Tibial artery (tissue), 4 donors: ENCODE results near the gene PLTP.
A peak's percentile ranks its signal among the peaks of the same experiment; 100 is the strongest.

Experiments used
- DNase-seq, 2 donors: peaks; one replicate each; pipeline ENCODE4 v3.0.0-alpha.2; 2019
- H3K27ac ChIP-seq, 2 donors: fragments of 200-600 bp; sonication (generic) in 1 of 2; 1 replicate in 1 of 2; 2 replicates in 1 of 2; pipeline ENCODE4 v1.5.1; 2018 to 2019; ENCODE audit warnings: mild to moderate bottlenecking in 1 of 2
- H3K27me3 ChIP-seq, 2 donors: fragments of 200-600 bp; sonication (generic) in 1 of 2; one replicate each; pipeline versions ENCODE4 v1.5.1 to v1.6.0; 2016 to 2019
- H3K36me3 ChIP-seq, 3 donors: fragments of 200-600 bp; sonication (generic) in 2 of 3; one replicate each; pipeline ENCODE4 v1.5.1; 2016 to 2019; ENCODE audit warnings: mild to moderate bottlenecking in 2 of 3
- H3K4me1 ChIP-seq, 4 donors: fragments of 200-600 bp; sonication (generic) in 2 of 4; 1 replicate in 3 of 4; 2 replicates in 1 of 4; pipeline ENCODE4 v1.5.1; 2016 to 2019
- H3K4me3 ChIP-seq, 2 donors: fragments of 200-600 bp; sonication (generic) in 1 of 2; 1 replicate in 1 of 2; 2 replicates in 1 of 2; pipeline ENCODE4 v1.5.1; 2018 to 2019; ENCODE audit warnings: mild to moderate bottlenecking in 2 of 2
- H3K9me3 ChIP-seq, 3 donors: fragments of 200-600 bp; sonication (generic) in 1 of 3; one replicate each; pipeline ENCODE4 v1.5.1; 2016 to 2019
- CTCF ChIP-seq, 2 experiments: fragments of 200-600 bp in 1 of 2; fragments of 450-650 bp in 1 of 2; IDR thresholded peaks; one replicate each; pipeline ENCODE4 v1.5.1; 2017 to 2019; ENCODE audit warnings: antibody characterized with exemption in 2 of 2, mild to moderate bottlenecking in 1 of 2, moderate library complexity in 1 of 2
- intact Hi-C: fragments of 100-400 bp; cut with DNase I; formaldehyde crosslinking; loops from one replicate; pipeline ENCODE4 v1.15.0; 2023; ENCODE audit warnings: low total_unique reads

Gene PLTP

DNA sequence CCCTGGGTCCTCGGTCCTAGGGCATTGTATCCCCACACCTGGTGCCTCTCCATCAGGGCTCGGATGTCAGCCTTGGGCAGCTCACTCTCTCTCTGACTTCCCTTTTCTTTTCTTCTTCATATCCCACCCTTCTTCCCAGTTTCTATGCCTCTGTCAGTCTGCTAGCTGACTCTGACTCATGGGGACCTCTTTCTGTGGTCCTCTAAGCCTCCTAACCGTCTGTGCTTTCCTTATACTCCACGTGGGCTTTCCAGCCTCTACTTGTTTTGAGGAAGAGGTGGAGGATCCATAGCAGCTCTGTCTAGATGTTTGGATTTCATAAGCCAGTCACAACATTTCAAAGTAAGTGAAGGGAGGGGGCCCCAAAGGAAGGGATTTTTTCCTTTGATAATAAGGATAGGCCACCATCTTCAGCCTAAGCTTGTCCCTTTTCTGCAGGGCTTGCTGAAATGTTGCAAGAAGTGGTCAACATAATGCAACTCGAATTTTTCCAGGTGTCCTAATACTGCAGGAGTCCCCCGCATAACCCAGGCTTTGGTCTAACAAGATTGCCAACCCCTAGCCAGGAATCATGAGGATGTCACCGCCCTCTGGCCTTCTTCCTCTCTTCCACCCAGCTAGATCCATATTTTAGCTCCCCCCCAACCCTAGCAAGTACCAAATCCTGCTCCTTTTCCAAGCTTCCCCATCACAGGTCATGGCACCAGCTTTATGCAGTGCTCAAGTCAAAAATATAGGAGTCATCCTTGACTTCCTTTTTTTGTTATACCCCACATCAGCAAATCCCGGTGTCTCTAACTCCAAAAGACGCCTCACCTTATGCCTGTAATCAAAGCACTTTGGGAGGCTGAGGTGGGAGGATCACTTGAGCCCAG lies 8.7 kb upstream of the PLTP start:
- H3K9me3 ChIP-seq, result no peaks in the 10 kb centered on the region
- no peak overlapping the region for H3K4me3 ChIP-seq
- intact Hi-C loops, result no loop called here
- no peak for TF ChIP-seq CTCF (IDR thresholded peaks at IDR 0.05)
- peak overlapping the region in 1 of 2 donors; percentile 32 for H3K27ac ChIP-seq
- H3K27me3 ChIP-seq, result peaks cover 0 to 12% of the 10 kb centered on the region in 2 donors
- peaks cover 0 to 45% (median 14%) of the 10 kb centered on the region in 4 donors for H3K4me1 ChIP-seq
- H3K36me3 ChIP-seq, result no peaks in the 10 kb centered on the region
- no peak for DNase-seq

DNA sequence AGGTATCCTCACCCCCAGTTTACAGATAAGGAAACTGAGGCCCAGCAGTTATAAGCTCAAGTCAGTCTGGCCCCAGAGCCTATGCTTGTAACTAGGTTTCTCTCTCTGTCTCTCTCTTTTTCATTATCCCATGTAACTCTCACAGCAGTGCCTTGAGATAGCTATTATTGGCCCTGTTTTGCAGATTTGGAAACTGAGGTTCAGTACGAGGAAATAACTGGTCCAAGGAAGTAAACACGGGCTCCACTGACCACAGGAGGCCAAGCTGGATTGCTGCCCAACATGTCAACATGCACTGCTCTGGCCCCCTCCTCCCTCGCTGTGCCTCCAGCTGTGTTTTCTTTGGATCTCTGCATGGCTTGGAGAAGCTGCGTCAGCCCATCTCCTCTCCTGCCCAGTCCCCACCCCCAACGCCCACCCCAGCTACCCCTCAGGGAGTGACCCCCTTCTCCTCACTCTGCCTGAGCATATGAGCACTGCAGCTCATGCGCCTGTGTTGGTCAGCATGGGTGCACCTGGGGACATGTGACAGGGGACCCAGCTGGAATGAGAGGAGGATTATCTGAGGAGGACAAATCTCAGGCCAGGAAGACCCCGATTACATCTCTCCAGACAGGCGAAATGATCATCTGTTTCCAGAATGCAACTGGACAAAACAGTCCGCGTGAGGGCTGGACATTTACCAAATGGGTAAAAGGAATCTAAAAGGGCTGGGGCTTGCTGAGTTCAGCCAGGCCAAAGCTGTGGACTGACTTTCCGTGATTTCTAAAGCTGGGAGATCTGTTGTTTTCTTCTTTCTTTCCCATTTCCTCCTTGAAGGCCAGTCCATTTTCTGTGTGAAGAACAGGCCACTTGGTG lies 7.8 kb upstream of the PLTP start:
- Histone ChIP-seq H3K4me1 (peaks cover 0 to 40% (median 13%) of the 10 kb centered on the region in 4 donors), H3K9me3 (no peaks in the 10 kb centered on the region), H3K4me3 (no peak overlapping the region), H3K27ac (peak overlapping the region in 1 of 2 donors; percentile 32), H3K27me3 (peaks cover 0 to 12% of the 10 kb centered on the region in 2 donors), H3K36me3 (no peaks in the 10 kb centered on the region)
- no peak for TF ChIP-seq CTCF (IDR thresholded peaks at IDR 0.05)
- peak; percentile 85 for DNase-seq
- intact Hi-C loops, result no loop called here

DNA sequence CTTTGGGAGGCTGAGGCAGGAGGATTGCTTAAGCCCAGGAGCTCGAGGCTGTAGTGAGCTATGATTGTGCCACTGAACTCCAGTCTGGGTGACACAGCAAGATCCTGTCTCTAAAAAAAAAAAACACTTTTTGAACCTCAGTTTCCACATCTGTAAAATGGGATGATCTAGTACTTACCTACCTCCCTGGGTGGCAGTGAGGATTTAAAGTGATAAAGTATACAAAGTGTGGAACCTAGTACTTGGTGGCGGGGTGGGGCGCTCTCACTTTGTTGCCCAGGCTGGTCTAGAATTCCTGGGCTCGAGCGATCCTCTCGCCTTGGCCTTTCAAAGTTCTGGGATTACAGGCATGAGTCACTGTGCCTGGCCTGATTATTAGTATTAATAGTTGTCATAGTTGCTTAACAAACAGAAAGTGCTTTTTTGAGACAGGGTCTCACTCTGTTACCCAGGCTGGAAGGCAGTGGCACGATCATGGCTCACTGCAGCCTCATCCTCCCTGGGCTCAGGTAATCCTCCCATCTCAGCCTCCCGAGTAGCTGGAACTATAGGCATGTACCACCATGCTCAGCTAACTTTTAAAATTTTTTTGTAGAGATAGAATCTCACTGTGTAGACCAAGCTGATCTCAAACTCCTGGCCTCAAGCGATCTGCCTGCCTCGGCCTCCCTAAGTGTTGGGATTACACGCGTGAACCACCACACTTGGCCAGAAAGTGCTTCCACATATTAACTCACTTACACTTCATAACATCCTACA lies 7.0 kb upstream of the PLTP start:
- Histone ChIP-seq H3K4me1 (peaks cover 0 to 32% (median 6%) of the 10 kb centered on the region in 4 donors), H3K27me3 (peaks cover 0 to 12% of the 10 kb centered on the region in 2 donors)
- DNase-seq, result no peak

GRCh38 chr20:45918182-45918737 lies 6.3 kb upstream of the PLTP start:
- Histone ChIP-seq H3K27ac (peak overlapping the region; percentile 10 to 32), H3K4me1 (peaks cover 0 to 28% (median 5%) of the 10 kb centered on the region in 4 donors), H3K9me3 (no peaks in the 10 kb centered on the region), H3K27me3 (peaks cover 0 to 14% of the 10 kb centered on the region in 2 donors), H3K36me3 (no peaks in the 10 kb centered on the region), H3K4me3 (no peak overlapping the region)
- intact Hi-C loops, result no loop called here
- DNase-seq, result no peak
- no peak for TF ChIP-seq CTCF (IDR thresholded peaks at IDR 0.05)

More for the DNA sequence above, 7.0 kb upstream of the PLTP start:
- H3K36me3 ChIP-seq, result no peaks in the 10 kb centered on the region
- TF ChIP-seq CTCF (IDR thresholded peaks at IDR 0.05), result no peak
- no peaks in the 10 kb centered on the region for H3K9me3 ChIP-seq
- H3K27ac ChIP-seq, result peak overlapping the region; percentile 10 to 32
- intact Hi-C loops, result no loop called here
- H3K4me3 ChIP-seq, result no peak overlapping the region

DNA sequence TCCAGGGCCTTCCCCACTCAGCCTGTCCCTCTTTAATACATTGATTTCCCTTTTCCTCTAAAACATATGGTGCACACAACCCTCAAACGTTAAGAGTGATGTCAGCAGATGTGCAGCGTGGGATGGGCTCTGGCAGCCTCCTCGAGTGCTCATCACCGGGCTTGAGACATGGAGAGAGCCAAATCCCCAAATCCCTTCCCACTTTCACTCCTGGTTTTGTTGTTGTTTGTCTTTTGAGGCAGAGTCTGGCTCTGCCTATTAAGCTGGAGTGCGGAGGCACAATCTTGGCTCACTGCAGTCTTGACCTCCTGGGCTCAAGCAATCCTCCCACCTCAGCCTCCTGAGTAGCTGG lies 5.8 kb upstream of the PLTP start:
- peaks cover 0 to 19% of the 10 kb centered on the region in 2 donors for H3K27me3 ChIP-seq
- H3K27ac ChIP-seq, result peak overlapping the region in 1 of 2 donors; percentile 32
- peaks cover 0 to 30% (median 7%) of the 10 kb centered on the region in 4 donors for H3K4me1 ChIP-seq
- H3K36me3 ChIP-seq, result no peaks in the 10 kb centered on the region
- TF ChIP-seq CTCF (IDR thresholded peaks at IDR 0.05), result no peak
- intact Hi-C loops, result no loop called here
- H3K4me3 ChIP-seq, result no peak overlapping the region
- no peak for DNase-seq
- H3K9me3 ChIP-seq, result no peaks in the 10 kb centered on the region
